Muscle layer of colon (tissue), 2 donors: ENCODE results near the gene RANBP10.

Source experiments
- H3K27ac ChIP-seq: one replicate; pipeline ENCODE4 v1.7.0; 2013; ENCODE audit warnings: low read depth, mild to moderate bottlenecking, low read length, moderate library complexity
- H3K27me3 ChIP-seq, 2 donors: one replicate each; pipeline ENCODE4 v1.7.0; 2013; ENCODE audit warnings: low read length in 2 of 2, mild to moderate bottlenecking in 2 of 2; ENCODE audit not compliant: insufficient read depth in 2 of 2, control insufficient read depth in 1 of 2
- H3K36me3 ChIP-seq: one replicate; pipeline ENCODE4 v1.7.0; 2013; ENCODE audit warnings: mild to moderate bottlenecking, low read length; ENCODE audit not compliant: insufficient read depth
- H3K4me1 ChIP-seq: one replicate; pipeline ENCODE4 v1.7.0; 2013; ENCODE audit warnings: mild to moderate bottlenecking, low read length; ENCODE audit not compliant: insufficient read depth
- H3K4me3 ChIP-seq, 2 donors: one replicate each; pipeline ENCODE4 v1.7.0; 2013; ENCODE audit warnings: low read length in 2 of 2, low read depth in 1 of 2, mild to moderate bottlenecking in 1 of 2, moderate library complexity in 1 of 2
- H3K9ac ChIP-seq: one replicate; pipeline ENCODE4 v1.7.0; 2013; ENCODE audit warnings: low read length
- H3K9me3 ChIP-seq: one replicate; pipeline ENCODE4 v1.7.0; 2013; ENCODE audit warnings: mild to moderate bottlenecking, low read length
- donor health status: abdominal sarcoma.
- donor health status: Adenocarcinoma of cecum.

RANBP10 gene

DNA sequence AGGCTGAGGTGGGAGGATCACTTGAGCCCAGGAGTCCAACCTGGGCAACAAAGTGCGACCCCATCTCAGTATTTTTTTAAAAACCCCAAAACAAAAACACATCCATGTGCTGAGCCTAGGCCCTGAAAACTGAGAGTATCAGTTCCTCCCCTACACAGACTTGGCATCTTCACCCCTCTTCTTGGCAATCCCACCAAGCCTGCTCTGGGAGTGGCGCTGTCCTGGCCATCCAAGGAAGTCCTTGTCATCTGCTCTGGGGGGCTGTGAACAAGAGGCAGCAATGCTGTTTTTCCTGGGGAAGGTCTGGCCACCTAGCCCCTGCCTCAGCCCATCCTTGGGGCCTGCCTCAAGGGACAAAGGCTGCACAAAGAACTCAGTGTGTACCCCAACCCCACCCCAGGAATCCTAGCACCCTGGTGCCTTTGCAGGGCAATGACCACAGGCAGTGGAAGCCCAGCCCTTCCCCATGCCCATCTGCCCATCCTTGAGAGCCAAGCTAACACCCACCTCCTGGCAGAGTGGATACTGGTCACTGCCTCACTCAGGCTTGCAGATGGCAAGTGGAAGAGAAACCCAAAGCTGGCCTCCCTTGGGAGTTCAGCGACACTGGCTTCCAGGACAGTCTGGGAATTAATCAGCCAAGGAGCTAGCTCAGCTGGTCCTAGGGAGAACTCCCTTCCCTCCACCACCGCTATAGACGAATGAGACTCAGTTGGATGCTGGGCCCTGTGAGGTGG lies 72.5 kb downstream of the RANBP10 start:
- Histone ChIP-seq H3K4me1 (no peaks in the 10 kb centered on the region), H3K9ac (no peak overlapping the region), H3K4me3 (no peak overlapping the region), H3K9me3 (no peaks in the 10 kb centered on the region), H3K27ac (no peak overlapping the region), H3K36me3 (peaks cover 33% of the 10 kb centered on the region), H3K27me3 (no peaks in the 10 kb centered on the region)

DNA sequence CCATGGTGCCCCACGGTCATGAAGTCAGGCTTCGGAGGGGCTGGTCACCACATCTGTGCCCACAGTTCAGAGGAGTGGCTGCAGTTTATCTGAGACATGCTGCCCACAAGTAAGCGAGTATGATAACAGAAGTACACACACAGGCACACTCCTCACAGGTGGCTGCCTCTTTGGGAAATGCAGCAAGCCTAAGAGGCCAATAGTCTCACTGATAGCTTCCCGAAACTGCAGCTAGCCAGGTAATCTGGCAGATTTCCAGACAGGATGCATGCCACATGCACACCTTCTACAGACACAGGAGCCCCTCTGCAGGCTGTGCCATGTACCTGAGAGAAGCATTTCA lies 74.6 kb downstream of the RANBP10 start:
- Histone ChIP-seq H3K27me3 (no peaks in the 10 kb centered on the region), H3K4me3 (no peak overlapping the region), H3K36me3 (peaks cover 51% of the 10 kb centered on the region), H3K9me3 (no peaks in the 10 kb centered on the region), H3K4me1 (no peaks in the 10 kb centered on the region), H3K9ac (no peak overlapping the region), H3K27ac (no peak overlapping the region)

DNA sequence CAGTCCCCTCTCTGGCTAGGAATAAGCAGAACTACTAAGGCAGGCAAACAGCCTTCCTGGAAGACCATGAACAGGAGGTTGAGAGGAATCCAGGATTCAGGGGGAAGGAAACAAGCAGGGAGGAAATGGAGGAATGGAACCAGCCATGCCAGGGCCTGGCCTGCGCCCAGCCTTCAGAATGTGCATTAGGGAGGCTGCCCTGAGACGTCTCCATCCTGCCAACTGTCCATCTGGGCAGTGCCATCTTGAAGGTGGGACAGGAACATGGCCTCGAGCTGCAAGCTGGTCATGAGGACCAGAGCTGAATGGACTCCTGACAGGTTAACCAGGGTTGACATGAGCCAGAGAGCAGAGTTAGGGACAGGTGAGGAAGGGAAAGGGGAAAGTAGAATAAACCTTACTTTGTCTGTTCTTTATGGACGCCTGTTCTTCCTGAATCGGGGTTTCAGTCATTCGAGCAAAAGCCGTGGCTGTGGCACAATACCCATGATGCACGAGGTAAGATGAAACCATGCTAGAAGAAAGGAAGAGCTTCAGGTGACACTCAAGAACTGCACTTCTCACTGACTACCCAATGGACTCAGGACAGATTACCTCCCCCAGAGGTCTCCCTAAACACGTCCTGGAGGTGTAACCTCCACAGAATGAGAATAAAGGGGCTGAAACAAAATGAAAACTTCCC lies 75.1 kb downstream of the RANBP10 start:
- H3K9ac ChIP-seq = no peak overlapping the region
- H3K27me3 ChIP-seq = no peaks in the 10 kb centered on the region
- no peaks in the 10 kb centered on the region for H3K9me3 ChIP-seq
- peaks cover 51% of the 10 kb centered on the region for H3K36me3 ChIP-seq
- no peak overlapping the region for H3K4me3 ChIP-seq
- no peak overlapping the region for H3K27ac ChIP-seq
- no peaks in the 10 kb centered on the region for H3K4me1 ChIP-seq

DNA sequence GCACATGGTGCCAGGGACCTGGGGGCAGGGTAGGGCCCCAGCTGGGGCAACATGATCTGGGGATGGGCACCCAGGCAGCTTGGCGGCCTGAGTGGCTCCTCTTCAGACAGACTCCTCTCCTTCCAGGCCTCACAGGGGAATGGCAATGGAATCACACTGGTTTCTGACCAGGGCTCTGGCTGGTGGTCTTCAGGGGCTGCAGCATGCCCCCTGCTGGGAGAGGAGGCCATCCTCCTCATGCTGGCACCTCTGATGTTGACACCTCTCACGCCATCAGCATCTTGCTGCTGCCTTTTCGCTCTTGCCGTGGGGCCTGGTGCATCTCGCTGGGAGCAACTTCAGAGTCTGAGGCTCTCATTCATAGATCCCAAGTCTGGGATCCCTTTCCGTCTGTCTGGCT lies 76.0 kb downstream of the RANBP10 start:
- no peaks in the 10 kb centered on the region for H3K4me1 ChIP-seq
- H3K9me3 ChIP-seq = no peaks in the 10 kb centered on the region
- H3K9ac ChIP-seq = no peak overlapping the region
- H3K4me3 ChIP-seq = no peak overlapping the region
- no peak overlapping the region for H3K27ac ChIP-seq
- peaks cover 54% of the 10 kb centered on the region for H3K36me3 ChIP-seq
- H3K27me3 ChIP-seq = no peaks in the 10 kb centered on the region

DNA sequence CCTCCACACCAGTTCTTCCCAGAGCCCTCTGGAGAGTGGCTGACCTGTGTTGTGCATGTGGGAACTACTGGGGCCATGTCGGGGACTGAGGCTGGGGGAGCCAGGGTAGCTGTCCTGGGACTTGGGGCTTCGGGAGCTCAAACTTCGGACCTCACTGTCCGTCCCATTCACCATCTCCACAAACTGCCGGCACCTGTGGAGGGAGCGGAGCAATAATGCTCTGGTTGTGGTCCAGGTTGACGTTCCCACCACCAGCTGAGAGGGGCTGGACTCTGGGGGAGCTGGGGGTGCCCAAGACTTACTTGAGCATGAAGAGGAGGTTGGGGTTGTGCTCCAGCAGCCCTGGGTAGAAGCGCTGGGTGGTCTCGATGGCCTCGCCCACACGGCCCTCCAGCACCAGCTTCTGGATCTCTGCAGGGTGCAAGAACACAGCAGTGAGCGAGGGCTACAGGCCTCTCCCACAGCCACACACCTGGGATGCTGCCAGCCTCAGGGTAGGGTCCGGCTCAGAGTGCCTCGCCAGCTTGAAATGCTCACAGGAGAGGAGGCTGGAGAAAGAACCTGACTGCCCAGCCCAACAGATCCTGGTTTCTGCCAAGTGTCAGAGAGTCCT lies 76.6 kb downstream of the RANBP10 start:
- no peaks in the 10 kb centered on the region for H3K27me3 ChIP-seq
- H3K27ac ChIP-seq = no peak overlapping the region
- H3K9ac ChIP-seq = no peak overlapping the region
- H3K9me3 ChIP-seq = no peaks in the 10 kb centered on the region
- H3K4me1 ChIP-seq = no peaks in the 10 kb centered on the region
- H3K36me3 ChIP-seq = peaks cover 60% of the 10 kb centered on the region
- no peak overlapping the region for H3K4me3 ChIP-seq

DNA sequence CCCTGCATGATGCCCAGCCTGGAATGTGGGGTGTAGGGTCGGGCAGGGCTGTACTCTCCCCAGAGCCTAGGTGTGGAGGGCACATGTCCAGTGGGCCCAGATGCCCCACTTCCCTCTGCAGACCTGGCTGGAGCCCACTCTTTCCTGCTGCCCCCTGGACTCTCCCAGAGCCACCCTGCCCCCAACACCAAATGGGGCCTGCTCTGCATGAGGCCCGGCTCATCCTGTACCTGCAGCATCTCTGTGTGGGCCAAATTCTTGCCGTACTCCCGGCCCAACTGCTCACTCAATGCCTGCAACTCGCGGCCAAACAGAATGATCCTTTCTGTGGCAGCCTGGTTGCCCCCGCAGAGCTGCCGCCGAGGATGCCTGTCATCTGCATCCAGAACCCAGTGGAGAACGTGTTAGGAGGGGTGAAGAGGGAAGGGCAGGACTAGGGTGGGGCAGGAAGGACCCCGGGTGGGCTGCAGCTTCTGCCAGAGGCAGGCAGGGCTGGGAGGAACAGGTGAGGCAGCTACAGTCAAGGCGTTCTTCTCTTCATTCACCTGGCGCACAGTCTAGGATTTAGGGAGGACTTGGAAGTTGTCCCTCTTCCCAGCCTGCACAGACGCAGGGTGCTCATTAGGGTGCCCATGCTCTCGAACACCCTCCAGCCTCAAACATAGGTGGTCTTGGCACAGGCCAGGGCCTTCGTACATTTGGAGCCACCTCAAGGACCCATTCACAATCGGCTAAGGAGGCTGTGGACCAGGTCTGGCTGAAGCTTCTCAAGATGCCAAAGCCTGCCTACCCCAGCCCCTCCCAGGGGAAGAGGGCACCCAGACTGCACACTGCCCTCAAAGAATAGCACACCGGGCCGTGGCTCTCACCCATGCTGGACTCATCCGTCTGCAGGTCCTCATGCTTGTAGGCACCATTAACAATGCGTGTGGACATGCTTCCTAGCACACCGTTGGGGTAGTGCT lies 78.6 kb downstream of the RANBP10 start:
- Histone ChIP-seq H3K9me3 (no peaks in the 10 kb centered on the region), H3K27ac (no peak overlapping the region), H3K36me3 (peaks cover 63% of the 10 kb centered on the region), H3K4me3 (no peak overlapping the region), H3K27me3 (no peaks in the 10 kb centered on the region), H3K4me1 (no peaks in the 10 kb centered on the region), H3K9ac (no peak overlapping the region)

DNA sequence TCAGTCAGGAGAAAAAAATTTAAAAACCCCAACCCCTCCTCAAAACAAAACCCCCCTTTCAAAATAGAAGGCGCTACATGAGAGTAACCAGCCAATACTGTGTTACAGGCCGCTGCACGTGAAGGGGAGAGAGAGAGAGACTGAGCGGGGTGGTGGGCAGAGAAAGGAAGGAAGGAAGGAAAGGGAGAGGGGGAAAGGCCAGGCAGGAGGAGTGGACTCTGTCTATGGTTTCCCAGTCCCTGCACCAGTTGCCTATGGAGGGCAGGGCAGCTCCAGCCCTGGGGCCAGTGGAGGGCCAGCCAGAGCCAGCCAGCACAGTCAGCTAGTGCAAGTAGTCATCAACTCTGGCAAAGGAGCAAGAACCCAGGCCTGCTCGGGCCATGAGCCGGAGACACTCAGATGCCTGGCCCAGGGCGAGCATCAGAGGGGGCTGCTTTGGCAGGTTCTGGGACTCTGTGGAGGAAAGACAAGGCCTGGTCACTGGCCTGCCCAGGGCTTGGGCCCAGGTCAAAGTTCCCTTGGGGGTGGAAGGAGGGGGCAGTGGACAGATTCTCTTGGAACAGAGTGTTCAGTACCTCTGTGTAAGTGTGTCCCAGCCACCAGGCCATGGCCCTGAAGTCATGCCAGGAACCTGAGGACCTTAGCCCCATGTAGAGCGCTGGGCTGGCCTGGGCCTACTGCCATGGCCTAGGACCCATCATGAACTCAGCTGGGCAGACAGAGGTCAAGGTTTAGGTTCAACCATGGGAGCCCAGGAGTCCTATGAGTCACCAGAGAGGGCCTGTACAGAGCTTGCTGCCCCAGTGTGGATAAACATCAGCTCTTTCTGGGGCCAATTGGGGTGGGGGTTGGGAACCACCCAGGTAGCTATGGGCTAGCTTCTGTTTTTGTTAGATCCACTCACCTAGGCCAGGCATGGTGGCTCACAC lies 80.0 kb downstream of the RANBP10 start:
- H3K9ac ChIP-seq = no peak overlapping the region
- no peaks in the 10 kb centered on the region for H3K9me3 ChIP-seq
- no peaks in the 10 kb centered on the region for H3K27me3 ChIP-seq
- H3K4me3 ChIP-seq = no peak overlapping the region
- H3K4me1 ChIP-seq = no peaks in the 10 kb centered on the region
- no peak overlapping the region for H3K27ac ChIP-seq
- peaks cover 55% of the 10 kb centered on the region for H3K36me3 ChIP-seq

DNA sequence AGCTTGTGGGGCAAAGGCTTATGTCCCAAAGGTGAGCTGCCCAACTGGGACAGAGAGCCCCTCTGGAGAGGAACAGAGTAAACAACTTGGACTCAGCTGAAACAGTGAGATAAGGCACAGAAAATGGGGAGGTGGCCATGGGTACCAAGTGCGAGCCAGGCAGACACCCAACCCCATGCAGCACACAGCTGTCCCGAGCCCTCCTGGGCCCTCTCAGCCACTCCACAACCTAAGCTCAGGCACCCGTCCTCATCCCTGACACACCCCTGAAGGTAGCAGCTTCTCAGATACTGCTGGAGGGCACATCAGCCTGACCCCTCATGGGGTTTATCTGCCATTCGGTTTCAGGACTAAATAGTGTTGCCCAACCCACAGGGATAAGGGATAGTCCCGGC lies 82.5 kb downstream of the RANBP10 start:
- H3K36me3 ChIP-seq = peaks cover 30% of the 10 kb centered on the region
- H3K4me3 ChIP-seq = no peak overlapping the region
- no peak overlapping the region for H3K27ac ChIP-seq

DNA sequence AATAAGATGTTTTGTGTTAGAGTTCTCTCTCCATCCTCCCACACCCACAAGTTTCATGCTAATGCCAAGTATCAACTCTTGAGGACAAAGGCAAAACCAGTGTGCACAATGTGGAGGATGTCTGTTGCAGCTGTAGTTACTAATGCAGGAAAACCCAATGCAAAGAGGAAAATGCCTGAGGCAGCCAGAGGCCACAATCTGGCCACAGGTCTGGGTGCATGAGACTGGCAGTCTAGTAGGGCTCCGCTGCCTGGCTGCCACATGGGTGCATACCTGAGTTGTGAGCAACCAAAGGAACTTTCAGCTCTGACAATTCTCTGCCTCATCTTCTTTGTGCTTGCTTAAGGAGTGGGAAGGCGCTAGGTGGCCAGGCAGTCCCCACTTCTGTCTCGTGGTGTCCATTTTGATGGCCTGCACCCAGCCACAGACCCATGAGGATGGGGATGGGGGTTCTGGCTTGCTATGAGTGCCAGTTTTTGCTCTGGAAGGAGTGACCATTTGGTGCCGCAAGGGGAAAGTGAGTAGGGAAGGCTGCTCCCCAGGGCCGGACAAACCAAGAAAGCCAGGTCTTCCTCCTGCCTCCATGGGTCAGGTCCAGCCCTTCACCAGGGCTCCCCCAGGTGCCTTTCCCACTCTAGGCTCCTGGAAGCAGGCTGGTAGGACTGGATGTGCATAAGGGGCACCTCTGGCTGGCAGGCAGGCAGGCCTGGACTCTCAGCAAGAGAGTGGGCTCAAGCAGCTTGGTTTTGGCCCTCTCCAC lies 83.0 kb downstream of the RANBP10 start:
- Histone ChIP-seq H3K27ac (no peak overlapping the region), H3K36me3 (peaks cover 25% of the 10 kb centered on the region), H3K9me3 (no peaks in the 10 kb centered on the region), H3K4me3 (no peak overlapping the region), H3K4me1 (peaks cover 12% of the 10 kb centered on the region), H3K27me3 (no peaks in the 10 kb centered on the region), H3K9ac (no peak overlapping the region)

More for the DNA sequence above, 82.5 kb downstream of the RANBP10 start:
- H3K9me3 ChIP-seq = no peaks in the 10 kb centered on the region
- H3K27me3 ChIP-seq = no peaks in the 10 kb centered on the region
- no peak overlapping the region for H3K9ac ChIP-seq
- peaks cover 10% of the 10 kb centered on the region for H3K4me1 ChIP-seq

DNA sequence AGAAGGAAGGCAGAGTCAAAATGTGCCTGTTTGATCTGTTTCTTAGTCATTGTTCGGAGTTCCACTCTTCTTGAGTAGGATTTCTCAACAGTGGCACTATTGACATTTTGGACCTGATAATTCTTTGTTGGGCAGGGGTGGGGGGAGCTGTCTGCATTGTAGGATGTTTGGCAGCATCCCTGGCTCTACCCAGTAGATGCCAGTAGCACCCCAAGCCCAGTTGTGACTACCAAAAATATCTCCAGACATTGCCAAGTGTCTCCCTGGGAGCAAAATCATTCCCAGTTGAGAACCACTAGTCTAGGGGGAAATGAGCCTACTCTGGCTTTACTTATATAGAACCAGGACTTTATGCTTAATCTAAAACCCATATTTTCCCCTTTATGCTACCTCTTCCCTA lies 86.1 kb downstream of the RANBP10 start:
- H3K9me3 ChIP-seq = no peaks in the 10 kb centered on the region
- peak overlapping the region; percentile 87 for H3K27ac ChIP-seq
- H3K9ac ChIP-seq = peak overlapping the region; percentile 55
- H3K36me3 ChIP-seq = peaks cover 9% of the 10 kb centered on the region
- peaks cover 23% of the 10 kb centered on the region for H3K4me1 ChIP-seq
- no peaks in the 10 kb centered on the region for H3K27me3 ChIP-seq
- no peak overlapping the region for H3K4me3 ChIP-seq
